HepG2 (cell line): ENCODE data around the gene TEF.

ENCODE experiments used
- AHDC1 ChIP-seq: sonication (generic); formaldehyde crosslinking; IDR thresholded peaks from 2 replicates; pipeline ENCODE4 v1.5.1; 2020; ENCODE audit warnings: mild to moderate bottlenecking, missing genetic modification reagents, borderline replicate concordance
- FOXA1 ChIP-seq, 2 experiments: fragments of 450-650 bp in 1 of 2; sonication (generic) in 1 of 2; formaldehyde crosslinking in 1 of 2; IDR thresholded peaks; 2 replicates each; pipeline versions ENCODE4 v1.4.0 to v1.6.1; 2016 to 2020; ENCODE audit warnings: missing genetic modification reagents in 1 of 2
- HNF4A ChIP-seq: sonication (generic); formaldehyde crosslinking; IDR thresholded peaks from 2 replicates; pipeline ENCODE4 v1.4.0; 2020; ENCODE audit warnings: missing genetic modification reagents
- RAD21 ChIP-seq: fragments of 450-650 bp; formaldehyde crosslinking; IDR thresholded peaks from 2 replicates; pipeline ENCODE4 v1.5.0; 2020; ENCODE audit warnings: mild to moderate bottlenecking
- ZFP36 ChIP-seq: fragments of 150-350 bp; IDR thresholded peaks from 2 replicates; pipeline ENCODE4 v1.6.1; 2018; ENCODE audit warnings: borderline replicate concordance, low read length, low read depth; ENCODE audit not compliant: partially characterized antibody
- ZNF3 ChIP-seq: IDR thresholded peaks from 2 replicates; pipeline ENCODE4 v1.7.0; 2017; ENCODE audit warnings: inconsistent platforms

DNA sequence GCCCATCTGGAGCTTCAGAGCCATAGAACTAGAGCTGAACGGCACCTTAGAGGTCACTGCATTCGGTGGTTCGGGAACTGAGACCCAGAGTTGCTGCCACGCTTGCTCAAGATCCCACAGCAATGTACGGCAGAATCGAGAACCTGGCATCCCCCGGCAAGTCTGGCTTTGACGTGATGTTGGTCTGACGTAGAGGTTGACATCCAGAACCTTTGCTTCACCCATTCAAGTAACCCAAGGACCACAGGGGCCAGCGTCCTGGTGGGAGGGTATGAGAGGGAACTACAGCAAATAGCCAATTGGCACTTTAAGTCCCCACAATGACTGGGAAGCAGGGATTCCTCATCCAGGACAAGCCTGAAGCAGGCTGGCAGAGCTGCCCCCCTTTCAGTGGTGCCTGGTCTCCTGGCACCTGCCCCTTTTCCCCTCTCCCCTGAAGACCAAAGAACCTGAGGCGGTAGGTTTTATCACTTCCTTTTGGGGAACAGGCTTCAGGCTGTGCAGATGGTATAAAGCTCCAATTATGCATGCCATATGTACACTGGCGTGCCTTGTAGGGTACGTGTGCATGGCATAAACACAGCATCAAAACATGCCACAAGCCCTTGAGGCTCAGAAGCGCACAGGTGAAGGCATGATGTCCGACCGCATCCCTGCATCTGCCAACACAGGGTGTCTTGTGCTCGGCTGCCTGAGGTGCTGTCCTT is 15.3 kb upstream of the TEF start:
- TF ChIP-seq HNF4A (CRISPR knock-in tag) (no peak), AHDC1 (CRISPR knock-in tag) (no peak), ZFP36 (no peak), RAD21 (no peak), FOXA1 (IDR thresholded peaks at IDR 0.05) (no peak), FOXA1 (CRISPR knock-in tag; IDR thresholded peaks at IDR 0.05) (no peak), ZNF3 (no peak)
